Right ventricle myocardium superior (tissue), 1 donor: ENCODE measurements around the gene MPRIP. TPM values are rescaled to one million over a fixed set of nuclear protein-coding genes. Genes with fewer than 3 reads are reported as not detected.

Experiments
- ATAC-seq: fragments of 200-7000 bp; cut with Tn5 transposase; one replicate; pipeline ENCODE4 v1.9.1; 2020; ENCODE audit warnings: mild to moderate bottlenecking; ENCODE audit not compliant: poor library complexity
- DNase-seq: peaks from one replicate; pipeline ENCODE4 v3.0.0-alpha.2; 2020
- intact Hi-C: fragments of 100-400 bp; cut with DNase I; formaldehyde crosslinking; loops from one replicate; pipeline ENCODE4 v1.11.2; 2022
- total RNA-seq: library from RNA; stranded (reverse); fragmentation: NEBNext Ultra II Directional; extraction: Animal tissue kit (Norgen Biotek cat#: 25700); gene quantifications from one replicate; pipeline ENCODE4 v1.2.1, GENCODE V29; 2021
- donor health status: DM: no; HTN: yes; CAD: no; lungs with severe emphysema.

The MPRIP gene
- total RNA-seq, 1 donor from 2014 or later: 280 TPM

GRCh38 chr17:17042851-17043460 is 699 bp downstream of the MPRIP start:
- DNase-seq: no peak

GRCh38 chr17:17043461-17044271 is 1.4 kb downstream of the MPRIP start:
- no peak for DNase-seq
- no peak for ATAC-seq
- intact Hi-C loops: no loop called here

More at GRCh38 chr17:17042851-17043460, 699 bp downstream of the MPRIP start:
- intact Hi-C loops: no loop called here
- ATAC-seq: no peak

- peak; percentile 14 for ATAC-seq
- intact Hi-C loops: no loop called here
- no peak for DNase-seq
Measured at GRCh38 chr17:17044846-17045561, 2.7 kb downstream of the MPRIP start.

- intact Hi-C loops: no loop called here
- DNase-seq: no peak
- ATAC-seq: no peak
Measured at GRCh38 chr17:17048106-17048505, 5.8 kb downstream of the MPRIP start.

GRCh38 chr17:17050346-17051345 is 8.4 kb downstream of the MPRIP start:
- ATAC-seq: no peak
- DNase-seq: no peak
- intact Hi-C loops: no loop called here

GRCh38 chr17:17051380-17051779 is 9.1 kb downstream of the MPRIP start:
- DNase-seq (no peak), ATAC-seq (no peak)
- intact Hi-C loops: no loop called here

- peak; percentile 59 for ATAC-seq
- intact Hi-C loops: no loop called here
- DNase-seq: no peak
Measured at GRCh38 chr17:17051791-17052461, 9.7 kb downstream of the MPRIP start.

GRCh38 chr17:17052462-17053221 is 10.4 kb downstream of the MPRIP start:
- DNase-seq (no peak), ATAC-seq (peak; percentile 11)
- intact Hi-C loops: no loop called here

- no peak for DNase-seq
- intact Hi-C loops: no loop called here
- no peak for ATAC-seq
Measured at GRCh38 chr17:17053446-17054379, 11.5 kb downstream of the MPRIP start.

GRCh38 chr17:17054636-17055035 is 12.4 kb downstream of the MPRIP start:
- ATAC-seq (no peak), DNase-seq (no peak)
- intact Hi-C loops: no loop called here

- intact Hi-C loops: no loop called here
- ATAC-seq (peak; percentile 58), DNase-seq (no peak)
Measured at GRCh38 chr17:17055286-17056155, 13.3 kb downstream of the MPRIP start.

GRCh38 chr17:17056156-17056539 is 13.9 kb downstream of the MPRIP start:
- intact Hi-C loops: no loop called here
- ATAC-seq (no peak), DNase-seq (no peak)

GRCh38 chr17:17057057-17057551 is 14.8 kb downstream of the MPRIP start:
- intact Hi-C loops: no loop called here
- DNase-seq (no peak), ATAC-seq (no peak)

GRCh38 chr17:17058304-17058703 is 16.0 kb downstream of the MPRIP start:
- intact Hi-C loops: no loop called here
- no peak for DNase-seq

GRCh38 chr17:17059301-17059890 is 17.1 kb downstream of the MPRIP start:
- intact Hi-C loops: no loop called here
- no peak for ATAC-seq
- DNase-seq: no peak

More at GRCh38 chr17:17058304-17058703, 16.0 kb downstream of the MPRIP start:
- no peak for ATAC-seq
